ENCODE measurements around the gene RARA. TPM values are rescaled to one million over a fixed set of nuclear protein-coding genes. Genes with fewer than 3 reads are reported as not detected.
"Not testable (repeated sequence)": the region's sequence is repeated elsewhere in the genome, so short reads cannot be mapped to it uniquely, and the experiment has no call there.

Gene RARA
- total RNA-seq, 1 donor from 2014 or later = 57.2 TPM

- Histone ChIP-seq H3K36me3 (ENCODE audit: control insufficient read depth, insufficient read depth, low read length) (no peaks in the 10 kb centered on the region), H3K27me3 (ENCODE audit: control insufficient read depth, insufficient read depth, low read length) (peaks cover 4% of the 10 kb centered on the region), H3K4me3 (ENCODE audit: low read depth, low read length) (no peak overlapping the region)
- no peak for DNase-seq (ENCODE audit: low read depth)
- no peak for TF ChIP-seq CTCF (IDR thresholded peaks at IDR 0.05; ENCODE audit: insufficient read depth, low read length, poor library complexity, severe bottlenecking)
Observed at GRCh38 chr17:40366076-40366860, 57.3 kb downstream of the RARA start.

- Histone ChIP-seq H3K27me3 (ENCODE audit: control insufficient read depth, insufficient read depth, low read length) (peaks cover 2% of the 10 kb centered on the region), H3K36me3 (ENCODE audit: control insufficient read depth, insufficient read depth, low read length) (no peaks in the 10 kb centered on the region), H3K4me3 (ENCODE audit: low read depth, low read length) (no peak overlapping the region)
- TF ChIP-seq CTCF (IDR thresholded peaks at IDR 0.05; ENCODE audit: insufficient read depth, low read length, poor library complexity, severe bottlenecking) = no peak
- no peak for DNase-seq (ENCODE audit: low read depth)
Observed at GRCh38 chr17:40366861-40367518, 58.0 kb downstream of the RARA start.

- not testable (repeated sequence) for H3K27me3 ChIP-seq (ENCODE audit: control insufficient read depth, insufficient read depth, low read length); DNase-seq (ENCODE audit: low read depth); H3K4me3 ChIP-seq (ENCODE audit: low read depth, low read length); H3K36me3 ChIP-seq (ENCODE audit: control insufficient read depth, insufficient read depth, low read length)
Observed at GRCh38 chr17:40367728-40368127, 58.7 kb downstream of the RARA start.

GRCh38 chr17:40369923-40370322 lies 60.9 kb downstream of the RARA start:
- no peak for TF ChIP-seq CTCF (IDR thresholded peaks at IDR 0.05; ENCODE audit: insufficient read depth, low read length, poor library complexity, severe bottlenecking)
- H3K36me3 ChIP-seq (ENCODE audit: control insufficient read depth, insufficient read depth, low read length) = no peaks in the 10 kb centered on the region
- H3K27me3 ChIP-seq (ENCODE audit: control insufficient read depth, insufficient read depth, low read length) = no peaks in the 10 kb centered on the region

GRCh38 chr17:40371261-40371929 lies 62.4 kb downstream of the RARA start:
- Histone ChIP-seq H3K36me3 (ENCODE audit: control insufficient read depth, insufficient read depth, low read length) (no peaks in the 10 kb centered on the region), H3K27me3 (ENCODE audit: control insufficient read depth, insufficient read depth, low read length) (no peaks in the 10 kb centered on the region), H3K4me3 (ENCODE audit: low read depth, low read length) (no peak overlapping the region)
- DNase-seq (ENCODE audit: low read depth) = no peak
- no peak for TF ChIP-seq CTCF (IDR thresholded peaks at IDR 0.05; ENCODE audit: insufficient read depth, low read length, poor library complexity, severe bottlenecking)

More at GRCh38 chr17:40369923-40370322, 60.9 kb downstream of the RARA start:
- H3K4me3 ChIP-seq (ENCODE audit: low read depth, low read length) = no peak overlapping the region
- DNase-seq (ENCODE audit: low read depth) = no peak

- no peak overlapping the region for H3K4me3 ChIP-seq (ENCODE audit: low read depth, low read length)
- no peaks in the 10 kb centered on the region for H3K27me3 ChIP-seq (ENCODE audit: control insufficient read depth, insufficient read depth, low read length)
- no peaks in the 10 kb centered on the region for H3K36me3 ChIP-seq (ENCODE audit: control insufficient read depth, insufficient read depth, low read length)
- no peak for DNase-seq (ENCODE audit: low read depth)
- no peak for TF ChIP-seq CTCF (IDR thresholded peaks at IDR 0.05; ENCODE audit: insufficient read depth, low read length, poor library complexity, severe bottlenecking)
Observed at GRCh38 chr17:40372031-40372430, 63.1 kb downstream of the RARA start.

GRCh38 chr17:40372644-40373043 lies 63.7 kb downstream of the RARA start:
- not testable (repeated sequence) for H3K36me3 ChIP-seq (ENCODE audit: control insufficient read depth, insufficient read depth, low read length); H3K4me3 ChIP-seq (ENCODE audit: low read depth, low read length); H3K27me3 ChIP-seq (ENCODE audit: control insufficient read depth, insufficient read depth, low read length); DNase-seq (ENCODE audit: low read depth)
